Stimulated activated CD4-positive, alpha-beta T cell treated with anti-CD3 and anti-CD28 coated beads, Interleukin-1b, Interleukin-23, amount 100 ng/mL, for 4 hours (primary cell): Measurements from ENCODE around the gene ITPR2.

Experiments used
- DNase-seq, 2 donors: peaks; one replicate each; pipeline ENCODE4 v3.0.0-alpha.2; 2020; ENCODE audit warnings: low read depth in 2 of 2

Gene ITPR2

GRCh38 chr12:26566186-26566585 lies 266.8 kb downstream of the ITPR2 start:
- DNase-seq = no peak

- DNase-seq = no peak
These were observed 268.6 kb downstream of the ITPR2 start for GRCh38 chr12:26564391-26564790.

- DNase-seq = no peak
These were observed 269.4 kb downstream of the ITPR2 start for GRCh38 chr12:26563552-26563951.

GRCh38 chr12:26557326-26557725 lies 275.7 kb downstream of the ITPR2 start:
- no peak for DNase-seq

- DNase-seq = no peak
These were observed 276.1 kb downstream of the ITPR2 start for GRCh38 chr12:26556916-26557315.

- no peak for DNase-seq
These were observed 277.9 kb downstream of the ITPR2 start for GRCh38 chr12:26555139-26555538.

- DNase-seq = no peak
These were observed 278.7 kb downstream of the ITPR2 start for GRCh38 chr12:26554332-26554731.

GRCh38 chr12:26551385-26551784 lies 281.6 kb downstream of the ITPR2 start:
- DNase-seq = no peak

GRCh38 chr12:26548227-26548626 lies 284.8 kb downstream of the ITPR2 start:
- no peak for DNase-seq

GRCh38 chr12:26546535-26547314 lies 286.3 kb downstream of the ITPR2 start:
- no peak for DNase-seq

- no peak for DNase-seq
These were observed 293.9 kb downstream of the ITPR2 start for GRCh38 chr12:26539131-26539530.

GRCh38 chr12:26537651-26538050 lies 295.3 kb downstream of the ITPR2 start:
- no peak for DNase-seq

- no peak for DNase-seq
These were observed 295.9 kb downstream of the ITPR2 start for GRCh38 chr12:26537126-26537525.

GRCh38 chr12:26535826-26536225 lies 297.2 kb downstream of the ITPR2 start:
- DNase-seq = no peak

- no peak for DNase-seq
These were observed 298.9 kb downstream of the ITPR2 start for GRCh38 chr12:26534071-26534470.

- DNase-seq = no peak
These were observed 299.8 kb downstream of the ITPR2 start for GRCh38 chr12:26533211-26533610.

- DNase-seq = no peak
These were observed 302.5 kb downstream of the ITPR2 start for GRCh38 chr12:26530461-26530860.

- no peak for DNase-seq
These were observed 304.1 kb downstream of the ITPR2 start for GRCh38 chr12:26528943-26529342.

GRCh38 chr12:26527682-26528081 lies 305.3 kb downstream of the ITPR2 start:
- no peak for DNase-seq

- DNase-seq = no peak
These were observed 308.0 kb downstream of the ITPR2 start for GRCh38 chr12:26524862-26525465.

- DNase-seq = no peak
These were observed 309.3 kb downstream of the ITPR2 start for GRCh38 chr12:26523708-26524150.

- DNase-seq = no peak
These were observed 312.1 kb downstream of the ITPR2 start for GRCh38 chr12:26520869-26521268.

- DNase-seq = no peak
These were observed 312.9 kb downstream of the ITPR2 start for GRCh38 chr12:26520109-26520508.
